GM10266 (cell line): ENCODE results near the gene CBLL2.
"Not testable (repeated sequence)": the region's sequence is repeated elsewhere in the genome, so short reads cannot be mapped to it uniquely, and the experiment has no call there.

Experiments
- DNase-seq: peaks from one replicate; pipeline ENCODE4 v3.0.0; 2012; ENCODE audit errors: extremely low spot score
- CTCF ChIP-seq: IDR thresholded peaks from 2 replicates; pipeline ENCODE4 v1.5.1; 2012; ENCODE audit warnings: mild to moderate bottlenecking, low read depth; ENCODE audit not compliant: control insufficient read depth, insufficient read depth; ENCODE audit errors: missing control alignments

The CBLL2 gene

DNA sequence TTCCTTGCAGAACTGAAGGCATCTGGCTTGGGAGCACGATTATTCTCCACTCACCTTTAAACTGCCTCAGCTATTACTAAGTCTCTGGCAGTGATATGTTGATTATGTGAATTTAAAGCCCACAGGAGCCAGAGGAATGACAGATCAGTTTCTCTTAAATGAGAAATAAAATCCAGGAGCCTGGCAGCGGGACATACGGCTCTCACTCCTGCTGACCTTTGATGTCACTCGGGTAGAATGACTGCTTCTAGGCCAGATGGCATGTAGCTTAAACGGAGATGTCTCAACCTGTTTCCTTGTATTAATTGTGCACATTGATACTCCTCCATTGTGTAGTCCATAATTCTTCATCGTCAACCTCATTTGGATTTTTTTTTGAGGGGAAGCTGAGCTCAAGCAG lies 4.0 kb upstream of the CBLL2 start:
- no peak for TF ChIP-seq CTCF
- no peak for DNase-seq

- DNase-seq, result no peak
- no peak for TF ChIP-seq CTCF
These were observed 1.1 kb downstream of the CBLL2 start for GRCh38 chrX:22273714-22274317.

DNA sequence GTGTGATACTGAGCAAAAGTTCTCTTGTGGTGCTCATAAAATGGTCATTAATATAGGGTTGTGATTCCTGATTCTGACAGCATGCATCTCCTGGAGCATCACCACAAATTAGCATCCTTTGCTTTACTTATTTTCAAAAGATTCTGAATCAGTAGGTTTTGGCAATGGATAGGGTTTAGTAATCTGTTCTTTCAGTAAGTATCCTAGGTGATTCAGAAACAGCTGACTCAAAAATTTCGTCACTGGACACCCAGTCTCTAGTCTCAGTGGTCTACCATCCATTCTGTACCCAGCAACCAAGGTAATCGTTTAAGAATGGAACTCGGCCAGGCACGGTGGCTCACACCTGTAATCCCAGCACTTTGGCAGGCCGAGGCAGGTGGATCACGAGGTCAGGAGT lies 4.1 kb downstream of the CBLL2 start:
- DNase-seq, result no peak

DNA sequence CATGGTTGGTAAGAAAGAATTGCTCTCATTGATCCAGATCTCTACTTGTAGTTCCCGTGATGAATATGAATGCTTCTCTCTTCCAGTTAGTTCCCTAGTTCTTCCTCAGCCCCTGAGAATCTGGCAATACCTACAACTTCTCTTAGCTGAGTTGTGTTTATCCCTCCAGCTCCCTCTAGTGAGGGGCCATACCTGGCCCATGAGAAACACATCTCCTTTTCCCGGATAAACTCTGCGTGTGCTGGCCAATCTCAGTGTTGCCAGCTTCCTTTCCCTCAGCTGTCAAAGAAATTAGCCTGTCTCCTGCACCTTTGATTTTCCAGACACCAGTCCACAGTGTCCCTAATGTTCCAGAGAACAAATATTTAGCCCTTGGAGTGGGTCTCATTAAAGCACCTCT lies 5.7 kb downstream of the CBLL2 start:
- DNase-seq, result no peak
- TF ChIP-seq CTCF, result no peak

More for the DNA sequence above, 4.1 kb downstream of the CBLL2 start:
- TF ChIP-seq CTCF, result no peak

- DNase-seq, result not testable (repeated sequence)
These were observed 16.5 kb downstream of the CBLL2 start for GRCh38 chrX:22289209-22289608.

GRCh38 chrX:22296871-22297270 lies 24.2 kb downstream of the CBLL2 start:
- TF ChIP-seq CTCF, result no peak

GRCh38 chrX:22300130-22300529 lies 27.4 kb downstream of the CBLL2 start:
- no peak for DNase-seq
- no peak for TF ChIP-seq CTCF

More at GRCh38 chrX:22296871-22297270, 24.2 kb downstream of the CBLL2 start:
- no peak for DNase-seq

DNA sequence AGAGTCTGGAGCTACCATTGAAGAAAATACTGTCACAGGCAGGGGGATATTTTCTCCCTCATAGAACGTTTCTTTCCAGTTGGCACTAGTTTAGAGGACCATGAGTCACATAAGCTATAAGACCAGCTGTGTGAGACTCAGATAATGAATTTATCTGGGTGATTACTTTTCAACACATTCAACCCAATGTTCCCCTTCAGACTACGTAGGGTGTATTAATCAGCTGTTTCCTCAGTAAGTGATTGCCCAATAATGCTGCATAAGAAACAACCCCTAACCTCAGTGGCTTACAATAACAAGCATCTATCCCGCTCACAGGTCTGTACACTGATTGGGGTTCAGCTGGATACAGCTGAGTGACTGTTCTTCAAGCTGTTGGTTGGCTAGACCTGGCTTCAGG lies 38.1 kb downstream of the CBLL2 start:
- DNase-seq, result no peak

More for the DNA sequence above, 38.1 kb downstream of the CBLL2 start:
- no peak for TF ChIP-seq CTCF
